ENCODE measurements around the gene CADM1. TPM values are rescaled to one million over a fixed set of nuclear protein-coding genes. Genes with fewer than 3 reads are reported as not detected.

The CADM1 gene
- total and polyA plus RNA-seq, 2 donors (not counting 3 experiments of a cell fraction or from before 2014, with no cell fraction given), result 0.52 to 2.6 TPM

GRCh38 chr11:115215694-115216617 is 288.3 kb downstream of the CADM1 start:
- H2AFZ ChIP-seq (ENCODE audit: low read depth, low read length), result no peak overlapping the region
- no peaks in the 10 kb centered on the region for H3K79me2 ChIP-seq (ENCODE audit: control insufficient read depth, insufficient read depth, low read length)

More at GRCh38 chr11:115215694-115216617, 288.3 kb downstream of the CADM1 start:
- H3K9me1 ChIP-seq (replicated peaks; ENCODE audit: control insufficient read depth, extremely low read depth, insufficient read depth, low read length), result no peaks in the 10 kb centered on the region
- no peak overlapping the region for H3K27ac ChIP-seq (ENCODE audit: insufficient read depth, low read depth, low read length)
- TF ChIP-seq GATA2 (IDR thresholded peaks at IDR 0.05; ENCODE audit: insufficient read depth, insufficient read length, low read depth, low read length) (no peak), POLR2A (IDR thresholded peaks at IDR 0.05; ENCODE audit: low read depth, low read length) (no peak), CTCF (IDR thresholded peaks at IDR 0.05; ENCODE audit: extremely low read depth in 1 of 2, insufficient read depth in 1 of 2, low read depth in 1 of 2, low read length in 2 of 2) (no peak), FOS (IDR thresholded peaks at IDR 0.05; ENCODE audit: borderline replicate concordance, insufficient read depth, low read length) (no peak), MYC (IDR thresholded peaks at IDR 0.05; ENCODE audit: low read depth, low read length) (no peak), JUN (IDR thresholded peaks at IDR 0.05; ENCODE audit: borderline replicate concordance, insufficient read depth, insufficient read length, low read depth) (no peak), POLR2AphosphoS5 (IDR thresholded peaks at IDR 0.05; ENCODE audit: insufficient read depth, low read depth, low read length) (no peak), EZH2 (IDR thresholded peaks at IDR 0.05; ENCODE audit: borderline replicate concordance, low read depth, low read length, severe bottlenecking) (no peak)
- TF ChIP-seq, protein P1, sequence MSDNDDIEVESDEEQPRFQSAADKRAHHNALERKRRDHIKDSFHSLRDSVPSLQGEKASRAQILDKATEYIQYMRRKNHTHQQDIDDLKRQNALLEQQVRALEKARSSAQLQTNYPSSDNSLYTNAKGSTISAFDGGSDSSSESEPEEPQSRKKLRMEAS (IDR thresholded peaks at IDR 0.05; ENCODE audit: insufficient read depth, insufficient read length), result no peak
- no TSS peak for BruUV-seq (replicated peaks)
- no peak for FAIRE-seq
- no peak overlapping the region for H3K4me2 ChIP-seq (ENCODE audit: insufficient read depth, low read length)
- CTCF ChIA-PET, result interaction anchor here (1.2 kb wide), 1 partner anchor 9 kb away, joined by 3 read pairs; no protein-coding TSS in a partner anchor
- H4K20me1 ChIP-seq (replicated peaks; ENCODE audit: control insufficient read depth, extremely low read depth, insufficient read depth, low read length), result no peaks in the 10 kb centered on the region
- no peak for DNase-seq (ENCODE audit: low read depth, low spot score)
- no peaks in the 10 kb centered on the region for H3K36me3 ChIP-seq (ENCODE audit: control insufficient read depth in 2 of 2, extremely low read depth in 1 of 2, insufficient read depth in 2 of 2, low read length in 2 of 2)
- no peaks in the 10 kb centered on the region for H3K27me3 ChIP-seq (ENCODE audit: control insufficient read depth in 2 of 2, insufficient read depth in 2 of 2, low read length in 2 of 2)
- H3K9me3 ChIP-seq (replicated peaks; ENCODE audit: control insufficient read depth, insufficient read depth, low read length), result no peaks in the 10 kb centered on the region
- no peak overlapping the region for H3K4me3 ChIP-seq (replicated peaks in 1 of 3; ENCODE audit: insufficient read depth in 1 of 3, low read depth in 1 of 3, low read length in 3 of 3)
- H3K4me1 ChIP-seq (ENCODE audit: control insufficient read depth, extremely low read depth, insufficient read depth, low read length), result no peaks in the 10 kb centered on the region
- no peak overlapping the region for H3K9ac ChIP-seq (replicated peaks; ENCODE audit: extremely low read depth, insufficient read depth, low read length)
- dilution Hi-C loops (cut with MboI; ENCODE audit: extremely low pct_ligation_motif_present, low sequenced_read_pairs), result no loop called here
- intact Hi-C loops (cut with micrococcal nuclease), result no loop called here
- POLR2A ChIA-PET, result no interaction called here
